ENCODE measurements around the gene TBC1D14.

DNA sequence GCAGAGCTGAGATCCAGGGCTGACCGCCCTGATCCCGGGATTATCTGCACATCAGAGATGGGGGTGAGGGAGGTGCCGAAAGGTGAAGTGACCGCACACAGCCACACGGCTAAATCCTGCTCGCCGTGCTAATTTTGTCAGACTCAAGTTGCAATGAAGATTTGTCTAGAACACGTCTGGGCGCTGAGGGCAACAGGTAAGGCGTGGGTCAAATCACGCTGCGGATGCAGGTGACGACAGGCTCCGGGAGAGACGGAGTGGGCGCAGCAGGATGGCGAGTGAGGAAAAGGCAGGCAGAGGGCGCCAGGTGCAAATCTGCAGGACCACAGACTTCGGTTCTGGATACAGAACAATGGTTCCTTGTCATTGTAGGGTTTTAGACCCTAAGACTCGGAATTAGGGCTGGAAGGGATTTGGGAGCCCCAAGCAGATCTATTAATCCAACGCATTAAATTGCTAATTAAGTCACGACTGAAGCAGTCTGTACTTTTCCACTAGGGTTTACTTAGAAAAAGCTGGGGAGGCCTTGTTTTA, 1.9 kb upstream of the TBC1D14 start:
- TF ChIP-seq, protein P1, sequence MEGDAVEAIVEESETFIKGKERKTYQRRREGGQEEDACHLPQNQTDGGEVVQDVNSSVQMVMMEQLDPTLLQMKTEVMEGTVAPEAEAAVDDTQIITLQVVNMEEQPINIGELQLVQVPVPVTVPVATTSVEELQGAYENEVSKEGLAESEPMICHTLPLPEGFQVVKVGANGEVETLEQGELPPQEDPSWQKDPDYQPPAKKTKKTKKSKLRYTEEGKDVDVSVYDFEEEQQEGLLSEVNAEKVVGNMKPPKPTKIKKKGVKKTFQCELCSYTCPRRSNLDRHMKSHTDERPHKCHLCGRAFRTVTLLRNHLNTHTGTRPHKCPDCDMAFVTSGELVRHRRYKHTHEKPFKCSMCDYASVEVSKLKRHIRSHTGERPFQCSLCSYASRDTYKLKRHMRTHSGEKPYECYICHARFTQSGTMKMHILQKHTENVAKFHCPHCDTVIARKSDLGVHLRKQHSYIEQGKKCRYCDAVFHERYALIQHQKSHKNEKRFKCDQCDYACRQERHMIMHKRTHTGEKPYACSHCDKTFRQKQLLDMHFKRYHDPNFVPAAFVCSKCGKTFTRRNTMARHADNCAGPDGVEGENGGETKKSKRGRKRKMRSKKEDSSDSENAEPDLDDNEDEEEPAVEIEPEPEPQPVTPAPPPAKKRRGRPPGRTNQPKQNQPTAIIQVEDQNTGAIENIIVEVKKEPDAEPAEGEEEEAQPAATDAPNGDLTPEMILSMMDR (IDR thresholded peaks at IDR 0.05; ENCODE audit: insufficient read depth, low read length, poor library complexity, severe bottlenecking) = no peak
- TF ChIP-seq EZH2phosphoT487 (conservative IDR thresholded peaks at IDR 0.05; ENCODE audit: low read length) = no peak

Data from SU-DHL-6 (cell line).